K562 (cell line): Measurements from ENCODE around the gene ARID3C. TPM values are rescaled to one million over a fixed set of nuclear protein-coding genes. Genes with fewer than 3 reads are reported as not detected.
A peak's percentile ranks its signal among the peaks of the same experiment; 100 is the strongest.

Source experiments
- GATAD2B ChIP-seq: fragments of 450-650 bp; IDR thresholded peaks from 2 replicates; pipeline ENCODE4 v1.6.1; 2017; ENCODE audit warnings: mild to moderate bottlenecking, borderline replicate concordance
- MTF1 ChIP-seq: fragments of 250-450 bp; sonication (Bioruptor Pico); IDR thresholded peaks from 2 replicates; pipeline ENCODE4 v1.9.0; 2021; ENCODE audit warnings: moderate library complexity, mild to moderate bottlenecking, inconsistent platforms, borderline replicate concordance
- NCOA2 ChIP-seq, 2 experiments: fragments of 450-650 bp; IDR thresholded peaks; 2 replicates each; pipeline ENCODE4 v1.6.1; 2018; ENCODE audit warnings: mild to moderate bottlenecking in 2 of 2, moderate library complexity in 1 of 2; ENCODE audit not compliant: partially characterized antibody in 2 of 2
- NR2C2 ChIP-seq, 2 experiments: fragments of 200-800 bp in 1 of 2; sonication (Bioruptor generic) in 1 of 2; sonication (generic) in 1 of 2; formaldehyde crosslinking in 1 of 2; IDR thresholded peaks; 2 replicates each; pipeline versions ENCODE4 v1.6.1 to v1.8.0; 2016 to 2022; ENCODE audit warnings: mild to moderate bottlenecking in 1 of 2, missing compliant biosample characterization in 1 of 2, missing genetic modification characterization in 1 of 2, missing genetic modification reagents in 1 of 2
- NUFIP1 ChIP-seq: fragments of 450-650 bp; IDR thresholded peaks from 2 replicates; pipeline ENCODE4 v1.6.1; 2018; ENCODE audit not compliant: partially characterized antibody
- POLR3G ChIP-seq: IDR thresholded peaks from 2 replicates; pipeline ENCODE4 v1.6.1; 2011; ENCODE audit not compliant: insufficient read length, insufficient replicate concordance; ENCODE audit errors: extremely low read depth
- RBM39 ChIP-seq: fragments of 200-400 bp; formaldehyde crosslinking; optimal IDR thresholded peaks from 2 replicates; pipeline ENCODE3; 2018; ENCODE audit warnings: low read depth, low read length
- RUNX1 ChIP-seq: sonication (generic); IDR thresholded peaks from 2 replicates; pipeline ENCODE4 v1.6.1; 2016; ENCODE audit warnings: antibody characterized with exemption, low read depth
- TCF7 ChIP-seq: sonication (generic); IDR thresholded peaks from 2 replicates; pipeline ENCODE4 v1.6.1; 2016; ENCODE audit warnings: antibody characterized with exemption, borderline replicate concordance
- TCF7L2 ChIP-seq: fragments of 150-350 bp; IDR thresholded peaks from 2 replicates; pipeline ENCODE4 v1.6.1; 2016; ENCODE audit warnings: low read depth, mild to moderate bottlenecking, low read length, moderate library complexity
- ZKSCAN8 ChIP-seq: fragments of 200-800 bp; sonication (Bioruptor generic); IDR thresholded peaks from 2 replicates; pipeline ENCODE4 v1.6.1; 2016; ENCODE audit warnings: missing genetic modification characterization, missing compliant biosample characterization
- ZNF12 ChIP-seq: sonication (generic); formaldehyde crosslinking; IDR thresholded peaks from 2 replicates; pipeline ENCODE4 v1.4.0; 2020; ENCODE audit warnings: mild to moderate bottlenecking, missing genetic modification reagents
- ZNF239 ChIP-seq: fragments of 250-450 bp; sonication (Bioruptor Pico); IDR thresholded peaks from 2 replicates; pipeline ENCODE4 v1.4.0; 2020; ENCODE audit warnings: mild to moderate bottlenecking
- ZNF57 ChIP-seq: fragments of 450-650 bp; formaldehyde crosslinking; IDR thresholded peaks from 2 replicates; pipeline ENCODE4 v1.4.0; 2020; ENCODE audit warnings: mild to moderate bottlenecking, moderate library complexity
- ZNF695 ChIP-seq: fragments of 450-650 bp; formaldehyde crosslinking; IDR thresholded peaks from 2 replicates; pipeline ENCODE4 v1.4.0; 2020; ENCODE audit warnings: mild to moderate bottlenecking, moderate library complexity
- polyA plus RNA-seq, 8 experiments: library from polyadenylated mRNA; depleted of rRNA in 4 of 8; stranded (reverse) in 5 of 8; unstranded in 3 of 8; fragments of >200 nt; fragmentation: Nextera tagmentation in 2 of 8; fragmentation: Illumina TruSeq in 1 of 8; extraction: Ambion mirVana in 2 of 8; extraction: Trizol in 1 of 8; gene quantifications; 2 replicates each; pipeline versions ENCODE4 v1.2.1 to v1.2.3, GENCODE V29; 2011 to 2014; ENCODE audit warnings: inconsistent platforms in 1 of 8, missing spikeins in 1 of 8
- total RNA-seq, 7 experiments: library from RNA; depleted of rRNA in 6 of 7; stranded (reverse); fragments of >200 nt in 6 of 7; fragmentation: Illumina TruSeq in 2 of 7; extraction: Trizol in 2 of 7; gene quantifications; 2 replicates each; pipeline versions ENCODE4 v1.2.1 to v1.2.3, GENCODE V29; 2011 to 2021; ENCODE audit warnings: low replicate concordance in 1 of 7
- TF ChIP-seq, protein P1 (sequence below): IDR thresholded peaks from 2 replicates; pipeline ENCODE4 v1.6.1; 2011; ENCODE audit warnings: borderline replicate concordance, low read depth, mild to moderate bottlenecking, moderate library complexity, low read length; ENCODE audit not compliant: insufficient read depth, poor library complexity, severe bottlenecking
- TF ChIP-seq, protein P2 (sequence below): fragments of 250-450 bp; sonication (Bioruptor Pico); IDR thresholded peaks from 2 replicates; pipeline ENCODE4 v1.4.0; 2020; ENCODE audit warnings: mild to moderate bottlenecking, moderate library complexity
- TF ChIP-seq, protein P3 (sequence below): fragments of 250-450 bp; sonication (Bioruptor Pico); IDR thresholded peaks from 2 replicates; pipeline ENCODE4 v1.4.0; 2020; ENCODE audit warnings: mild to moderate bottlenecking, moderate library complexity

ARID3C gene
- total and polyA plus RNA-seq, 9 of the 15 experiments (the other 6 are each of a cell fraction or from before 2014, with no cell fraction given): not detected

DNA sequence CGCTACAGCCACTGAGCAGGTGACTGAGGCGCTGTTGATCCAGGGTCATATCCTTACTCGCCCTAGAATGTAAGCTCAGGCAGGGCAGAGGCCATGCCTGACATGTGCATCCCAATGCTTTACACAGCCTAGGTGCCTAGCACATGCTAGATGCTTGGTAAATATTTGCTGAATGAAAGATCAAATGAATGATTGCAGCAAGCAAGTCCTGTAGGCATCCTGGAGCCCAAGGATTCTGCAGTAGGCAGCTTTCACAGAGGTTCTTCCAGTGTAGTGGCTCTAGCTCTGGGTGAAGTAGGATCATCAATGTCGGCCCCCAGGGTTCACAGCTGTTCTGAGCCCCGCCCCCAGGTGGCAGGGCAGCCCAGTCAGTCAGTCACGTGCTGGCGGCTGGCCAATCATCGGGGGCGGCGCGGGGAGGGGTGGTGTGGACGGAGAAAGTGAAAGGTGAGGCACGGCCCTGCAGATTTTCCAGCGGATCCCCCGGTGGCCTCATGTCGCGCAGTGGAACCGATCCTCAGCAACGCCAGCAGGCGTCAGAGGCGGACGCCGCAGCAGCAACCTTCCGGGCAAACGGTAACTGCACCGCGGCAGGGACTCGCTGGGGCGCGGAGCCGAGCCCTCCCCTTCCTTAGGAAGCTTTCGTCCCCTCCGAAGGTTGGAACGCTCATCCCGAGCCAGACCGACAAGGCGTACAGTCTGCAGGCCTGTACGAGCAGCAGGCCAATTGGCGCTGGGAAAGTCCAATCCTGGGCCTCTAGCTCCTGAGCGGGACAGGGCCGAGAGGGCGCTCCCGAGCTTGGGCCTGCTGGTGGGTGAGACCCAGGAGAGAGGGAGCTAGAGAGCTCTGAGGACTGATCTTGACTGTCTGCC lies 17.6 kb upstream of the ARID3C start, which contains the start of gene GALT (continued):
- TF ChIP-seq GATAD2B: no peak
- TF ChIP-seq TCF7L2: no peak
- no peak for TF ChIP-seq POLR3G
- TF ChIP-seq RUNX1: no peak
- TF ChIP-seq NCOA2 (IDR thresholded peaks at IDR 0.05; ENCODE audit: partially characterized antibody in 2 of 2): no peak
- TF ChIP-seq NUFIP1: no peak
- no peak for TF ChIP-seq ZNF57
- TF ChIP-seq ZNF695 (CRISPR knock-in tag): no peak
- no peak for TF ChIP-seq NR2C2 (CRISPR knock-in tag; IDR thresholded peaks at IDR 0.05)
- peak; percentile 81 for TF ChIP-seq NR2C2 (tag; IDR thresholded peaks at IDR 0.05)
- TF ChIP-seq RBM39: no peak
- TF ChIP-seq, protein P1, sequence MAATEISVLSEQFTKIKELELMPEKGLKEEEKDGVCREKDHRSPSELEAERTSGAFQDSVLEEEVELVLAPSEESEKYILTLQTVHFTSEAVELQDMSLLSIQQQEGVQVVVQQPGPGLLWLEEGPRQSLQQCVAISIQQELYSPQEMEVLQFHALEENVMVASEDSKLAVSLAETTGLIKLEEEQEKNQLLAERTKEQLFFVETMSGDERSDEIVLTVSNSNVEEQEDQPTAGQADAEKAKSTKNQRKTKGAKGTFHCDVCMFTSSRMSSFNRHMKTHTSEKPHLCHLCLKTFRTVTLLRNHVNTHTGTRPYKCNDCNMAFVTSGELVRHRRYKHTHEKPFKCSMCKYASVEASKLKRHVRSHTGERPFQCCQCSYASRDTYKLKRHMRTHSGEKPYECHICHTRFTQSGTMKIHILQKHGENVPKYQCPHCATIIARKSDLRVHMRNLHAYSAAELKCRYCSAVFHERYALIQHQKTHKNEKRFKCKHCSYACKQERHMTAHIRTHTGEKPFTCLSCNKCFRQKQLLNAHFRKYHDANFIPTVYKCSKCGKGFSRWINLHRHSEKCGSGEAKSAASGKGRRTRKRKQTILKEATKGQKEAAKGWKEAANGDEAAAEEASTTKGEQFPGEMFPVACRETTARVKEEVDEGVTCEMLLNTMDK: peak; percentile 30
- no peak for TF ChIP-seq ZNF239 (CRISPR knock-in tag)
- no peak for TF ChIP-seq ZNF12 (CRISPR knock-in tag)
- TF ChIP-seq, protein P2, sequence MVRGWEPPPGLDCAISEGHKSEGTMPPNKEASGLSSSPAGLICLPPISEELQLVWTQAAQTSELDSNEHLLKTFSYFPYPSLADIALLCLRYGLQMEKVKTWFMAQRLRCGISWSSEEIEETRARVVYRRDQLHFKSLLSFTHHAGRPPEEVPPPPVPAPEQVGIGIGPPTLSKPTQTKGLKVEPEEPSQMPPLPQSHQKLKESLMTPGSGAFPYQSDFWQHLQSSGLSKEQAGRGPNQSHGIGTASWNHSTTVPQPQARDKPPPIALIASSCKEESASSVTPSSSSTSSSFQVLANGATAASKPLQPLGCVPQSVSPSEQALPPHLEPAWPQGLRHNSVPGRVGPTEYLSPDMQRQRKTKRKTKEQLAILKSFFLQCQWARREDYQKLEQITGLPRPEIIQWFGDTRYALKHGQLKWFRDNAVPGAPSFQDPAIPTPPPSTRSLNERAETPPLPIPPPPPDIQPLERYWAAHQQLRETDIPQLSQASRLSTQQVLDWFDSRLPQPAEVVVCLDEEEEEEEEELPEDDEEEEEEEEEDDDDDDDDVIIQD (CRISPR knock-in tag): no peak
- TF ChIP-seq, protein P3, sequence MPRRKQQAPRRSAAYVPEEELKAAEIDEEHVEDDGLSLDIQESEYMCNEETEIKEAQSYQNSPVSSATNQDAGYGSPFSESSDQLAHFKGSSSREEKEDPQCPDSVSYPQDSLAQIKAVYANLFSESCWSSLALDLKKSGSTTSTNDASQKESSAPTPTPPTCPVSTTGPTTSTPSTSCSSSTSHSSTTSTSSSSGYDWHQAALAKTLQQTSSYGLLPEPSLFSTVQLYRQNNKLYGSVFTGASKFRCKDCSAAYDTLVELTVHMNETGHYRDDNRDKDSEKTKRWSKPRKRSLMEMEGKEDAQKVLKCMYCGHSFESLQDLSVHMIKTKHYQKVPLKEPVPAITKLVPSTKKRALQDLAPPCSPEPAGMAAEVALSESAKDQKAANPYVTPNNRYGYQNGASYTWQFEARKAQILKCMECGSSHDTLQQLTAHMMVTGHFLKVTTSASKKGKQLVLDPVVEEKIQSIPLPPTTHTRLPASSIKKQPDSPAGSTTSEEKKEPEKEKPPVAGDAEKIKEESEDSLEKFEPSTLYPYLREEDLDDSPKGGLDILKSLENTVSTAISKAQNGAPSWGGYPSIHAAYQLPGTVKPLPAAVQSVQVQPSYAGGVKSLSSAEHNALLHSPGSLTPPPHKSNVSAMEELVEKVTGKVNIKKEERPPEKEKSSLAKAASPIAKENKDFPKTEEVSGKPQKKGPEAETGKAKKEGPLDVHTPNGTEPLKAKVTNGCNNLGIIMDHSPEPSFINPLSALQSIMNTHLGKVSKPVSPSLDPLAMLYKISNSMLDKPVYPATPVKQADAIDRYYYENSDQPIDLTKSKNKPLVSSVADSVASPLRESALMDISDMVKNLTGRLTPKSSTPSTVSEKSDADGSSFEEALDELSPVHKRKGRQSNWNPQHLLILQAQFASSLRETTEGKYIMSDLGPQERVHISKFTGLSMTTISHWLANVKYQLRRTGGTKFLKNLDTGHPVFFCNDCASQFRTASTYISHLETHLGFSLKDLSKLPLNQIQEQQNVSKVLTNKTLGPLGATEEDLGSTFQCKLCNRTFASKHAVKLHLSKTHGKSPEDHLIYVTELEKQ (CRISPR knock-in tag): no peak
- no peak for TF ChIP-seq MTF1 (CRISPR knock-in tag)
- TF ChIP-seq ZKSCAN8 (CRISPR knock-in tag): no peak
- no peak for TF ChIP-seq TCF7
